ENCODE results near the gene PC.

DNA sequence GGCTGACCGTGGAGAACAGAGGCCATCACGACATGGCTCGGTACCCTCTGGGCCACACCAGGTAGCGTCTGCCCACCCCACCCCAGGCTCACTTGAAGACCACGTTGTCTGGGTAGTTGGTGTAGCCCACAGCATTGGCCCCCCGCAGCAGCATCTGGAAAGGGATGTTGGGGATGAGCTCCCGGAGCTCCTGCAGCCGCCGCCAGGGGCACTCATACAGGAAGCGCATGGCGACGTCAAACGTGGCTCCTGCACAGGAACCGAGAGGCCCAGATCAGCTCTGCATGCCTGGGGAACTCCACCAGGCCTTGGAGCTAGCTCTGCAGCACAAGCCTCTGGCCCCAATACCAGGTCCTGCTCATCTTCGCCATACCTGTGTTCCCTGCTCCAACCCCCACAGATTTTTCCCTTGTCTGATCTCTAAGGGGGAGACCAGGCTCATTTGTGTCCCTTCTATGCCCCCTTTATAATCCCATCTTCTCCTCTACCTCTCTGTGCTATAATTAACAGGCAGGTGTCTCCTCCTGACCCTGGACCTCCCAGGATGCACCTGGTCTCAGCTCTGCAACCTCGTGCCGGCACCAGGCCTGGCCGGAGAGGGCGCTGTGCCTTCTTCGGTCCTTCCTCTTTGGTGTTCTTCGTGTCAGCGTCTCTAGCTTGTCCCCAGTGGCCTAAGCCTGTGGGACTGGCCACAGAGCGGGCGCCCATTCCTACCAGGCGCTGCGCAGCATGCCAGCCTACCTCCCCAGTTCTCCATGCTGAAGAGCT is 106.3 kb downstream of the PC start:
- TF ChIP-seq, protein P1, sequence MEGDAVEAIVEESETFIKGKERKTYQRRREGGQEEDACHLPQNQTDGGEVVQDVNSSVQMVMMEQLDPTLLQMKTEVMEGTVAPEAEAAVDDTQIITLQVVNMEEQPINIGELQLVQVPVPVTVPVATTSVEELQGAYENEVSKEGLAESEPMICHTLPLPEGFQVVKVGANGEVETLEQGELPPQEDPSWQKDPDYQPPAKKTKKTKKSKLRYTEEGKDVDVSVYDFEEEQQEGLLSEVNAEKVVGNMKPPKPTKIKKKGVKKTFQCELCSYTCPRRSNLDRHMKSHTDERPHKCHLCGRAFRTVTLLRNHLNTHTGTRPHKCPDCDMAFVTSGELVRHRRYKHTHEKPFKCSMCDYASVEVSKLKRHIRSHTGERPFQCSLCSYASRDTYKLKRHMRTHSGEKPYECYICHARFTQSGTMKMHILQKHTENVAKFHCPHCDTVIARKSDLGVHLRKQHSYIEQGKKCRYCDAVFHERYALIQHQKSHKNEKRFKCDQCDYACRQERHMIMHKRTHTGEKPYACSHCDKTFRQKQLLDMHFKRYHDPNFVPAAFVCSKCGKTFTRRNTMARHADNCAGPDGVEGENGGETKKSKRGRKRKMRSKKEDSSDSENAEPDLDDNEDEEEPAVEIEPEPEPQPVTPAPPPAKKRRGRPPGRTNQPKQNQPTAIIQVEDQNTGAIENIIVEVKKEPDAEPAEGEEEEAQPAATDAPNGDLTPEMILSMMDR (IDR thresholded peaks at IDR 0.05; ENCODE audit: low read length) = peak; percentile 54
- TF ChIP-seq EZH2 (optimal IDR thresholded peaks at IDR 0.05; ENCODE audit: low read depth, low read length) (no peak), EZH2phosphoT487 (IDR thresholded peaks at IDR 0.05; ENCODE audit: low read length) (no peak)

Data from MM.1S (cell line).